Adrenal gland (tissue), 12 donors: ENCODE results near the gene ABLIM2. TPM values are rescaled to one million over a fixed set of nuclear protein-coding genes. Genes with fewer than 3 reads are reported as not detected.

Source experiments
- DNase-seq, 7 donors: peaks; one replicate each; pipeline ENCODE4 v3.0.0-alpha.2; 2019 to 2020
- H3K27ac ChIP-seq, 5 donors: fragments of 200-600 bp; sonication (generic) in 4 of 5; 1 replicate in 3 of 5; 2 replicates in 2 of 5; pipeline versions ENCODE4 v1.5.1 to v1.8.0; 2016 to 2020; ENCODE audit warnings: mild to moderate bottlenecking in 1 of 5
- H3K27me3 ChIP-seq: fragments of 200-600 bp; 2 replicates; pipeline ENCODE4 v1.8.0; 2021
- H3K36me3 ChIP-seq, 2 donors: fragments of 200-600 bp; replicated peaks in 1 of 2; 1 replicate in 1 of 2; 2 replicates in 1 of 2; pipeline versions ENCODE4 v1.5.1 to v1.8.0; 2018 to 2022
- H3K4me1 ChIP-seq, 2 donors: fragments of 200-600 bp; replicated peaks in 1 of 2; 1 replicate in 1 of 2; 2 replicates in 1 of 2; pipeline versions ENCODE4 v1.5.1 to v1.8.0; 2018 to 2021
- H3K4me3 ChIP-seq, 4 donors: fragments of 200-600 bp; sonication (generic) in 3 of 4; one replicate each; pipeline ENCODE4 v1.5.1; 2016 to 2018
- H3K9me3 ChIP-seq, 3 donors: fragments of 200-600 bp; sonication (generic) in 1 of 3; replicated peaks in 1 of 3; 1 replicate in 2 of 3; 2 replicates in 1 of 3; pipeline versions ENCODE4 v1.5.1 to v1.8.0; 2016 to 2021
- POLR2A ChIP-seq, 2 donors: fragments of 450-650 bp; IDR thresholded peaks; one replicate each; pipeline ENCODE4 v1.6.1; 2017; ENCODE audit warnings: antibody characterized with exemption in 2 of 2, mild to moderate bottlenecking in 2 of 2, moderate library complexity in 1 of 2
- WGBS, 4 donors: extraction: QIAGEN DNeasy Blood & Tissue Kit in 2 of 4; methylation state at CpG; one replicate each; pipeline versions ENCODE4 v1.1.5 to v1.1.7; 2013 to 2017; 5-methylcytosine and 5-hydroxymethylcytosine counted together
- intact Hi-C, 2 donors: fragments of 100-400 bp; cut with DNase I; formaldehyde crosslinking; loops; one replicate each; pipeline versions ENCODE4 v1.14.1 to v1.15.0; 2022 to 2023
- polyA plus RNA-seq, 3 donors: library from polyadenylated mRNA; stranded (reverse); fragments of 200-250 nt in 2 of 3; fragments of 350-450 nt in 1 of 3; fragmentation: Illumina TruSeq in 1 of 3; extraction: RNeasy Lipid Tissue Mini Kit (QIAGEN cat#74804) in 1 of 3; gene quantifications; one replicate each; pipeline ENCODE4 v1.2.3, GENCODE V29; 2013 to 2014
- total RNA-seq, 9 donors: library from RNA; depleted of rRNA in 4 of 9; stranded (reverse); fragments of >200 nt in 4 of 9; fragments of 120-200 nt in 1 of 9; fragmentation: NEBNext Ultra II Directional in 1 of 9; extraction: Animal tissue kit (Norgen Biotek cat#: 25700) in 1 of 9; gene quantifications; one replicate each; pipeline versions ENCODE4 v1.1.0 to v1.2.4, GENCODE V29; 2013 to 2023
- TF ChIP-seq, protein P1 (sequence below), 6 experiments: fragments of 450-650 bp in 4 of 6; fragments of 200-600 bp in 2 of 6; sonication (generic) in 1 of 6; IDR thresholded peaks; 1 replicate in 5 of 6; 2 replicates in 1 of 6; pipeline versions ENCODE4 v1.5.1 to v1.8.0; 2016 to 2021; ENCODE audit warnings: antibody characterized with exemption in 6 of 6, mild to moderate bottlenecking in 2 of 6, moderate library complexity in 1 of 6
- donor health status: healthy with polysubstance abuse.
- donor health status: Bipolar disorder and iron deficiency.
- donor health status: DM: yes; HTN: yes; CAD: no.
- donor health status: DM: no; HTN: no; CAD: no.
- donor health status: DM: no; HTN: no; CAD: no.
- donor health status: DM: yes; HTN: yes; CAD: no.

ABLIM2 gene
- total and polyA plus RNA-seq, 12 donors = 5.8 to 31.2 (median 14.6) TPM

DNA sequence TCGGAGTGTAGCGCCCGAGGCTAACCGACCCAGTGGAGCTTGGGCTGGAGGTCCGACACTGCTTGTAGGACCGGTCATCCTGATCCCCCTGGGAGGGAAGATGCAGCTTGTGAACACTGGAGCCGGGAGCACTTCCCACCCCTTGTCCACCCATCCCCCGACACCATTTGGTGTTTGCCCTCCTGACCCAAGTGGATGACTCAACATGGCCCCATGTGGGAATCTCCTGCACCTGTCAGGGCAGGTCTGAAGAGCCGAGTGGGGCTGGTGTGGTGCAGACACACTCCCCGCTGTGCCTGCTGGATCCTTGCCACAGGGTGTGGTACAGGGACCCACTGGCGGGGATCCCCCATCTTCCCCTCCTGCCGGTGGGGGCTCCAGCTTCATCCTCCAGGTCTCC lies 128.9 kb downstream of the ABLIM2 start:
- no peak overlapping the region for H3K4me3 ChIP-seq
- no peaks in the 10 kb centered on the region for H3K4me1 ChIP-seq
- DNase-seq = no peak
- WGBS, 4 donors = 85 to 92% (median 91%) methylated on average over 7 to 12 of the region's 12 CpGs
- no peaks in the 10 kb centered on the region for H3K9me3 ChIP-seq
- H3K36me3 ChIP-seq = no peaks in the 10 kb centered on the region
- no peaks in the 10 kb centered on the region for H3K27me3 ChIP-seq
- no peak overlapping the region for H3K27ac ChIP-seq
- intact Hi-C loops = no loop called here
- TF ChIP-seq, protein P1, sequence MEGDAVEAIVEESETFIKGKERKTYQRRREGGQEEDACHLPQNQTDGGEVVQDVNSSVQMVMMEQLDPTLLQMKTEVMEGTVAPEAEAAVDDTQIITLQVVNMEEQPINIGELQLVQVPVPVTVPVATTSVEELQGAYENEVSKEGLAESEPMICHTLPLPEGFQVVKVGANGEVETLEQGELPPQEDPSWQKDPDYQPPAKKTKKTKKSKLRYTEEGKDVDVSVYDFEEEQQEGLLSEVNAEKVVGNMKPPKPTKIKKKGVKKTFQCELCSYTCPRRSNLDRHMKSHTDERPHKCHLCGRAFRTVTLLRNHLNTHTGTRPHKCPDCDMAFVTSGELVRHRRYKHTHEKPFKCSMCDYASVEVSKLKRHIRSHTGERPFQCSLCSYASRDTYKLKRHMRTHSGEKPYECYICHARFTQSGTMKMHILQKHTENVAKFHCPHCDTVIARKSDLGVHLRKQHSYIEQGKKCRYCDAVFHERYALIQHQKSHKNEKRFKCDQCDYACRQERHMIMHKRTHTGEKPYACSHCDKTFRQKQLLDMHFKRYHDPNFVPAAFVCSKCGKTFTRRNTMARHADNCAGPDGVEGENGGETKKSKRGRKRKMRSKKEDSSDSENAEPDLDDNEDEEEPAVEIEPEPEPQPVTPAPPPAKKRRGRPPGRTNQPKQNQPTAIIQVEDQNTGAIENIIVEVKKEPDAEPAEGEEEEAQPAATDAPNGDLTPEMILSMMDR (IDR thresholded peaks at IDR 0.05) = no peak
- TF ChIP-seq POLR2A (IDR thresholded peaks at IDR 0.05) = no peak

DNA sequence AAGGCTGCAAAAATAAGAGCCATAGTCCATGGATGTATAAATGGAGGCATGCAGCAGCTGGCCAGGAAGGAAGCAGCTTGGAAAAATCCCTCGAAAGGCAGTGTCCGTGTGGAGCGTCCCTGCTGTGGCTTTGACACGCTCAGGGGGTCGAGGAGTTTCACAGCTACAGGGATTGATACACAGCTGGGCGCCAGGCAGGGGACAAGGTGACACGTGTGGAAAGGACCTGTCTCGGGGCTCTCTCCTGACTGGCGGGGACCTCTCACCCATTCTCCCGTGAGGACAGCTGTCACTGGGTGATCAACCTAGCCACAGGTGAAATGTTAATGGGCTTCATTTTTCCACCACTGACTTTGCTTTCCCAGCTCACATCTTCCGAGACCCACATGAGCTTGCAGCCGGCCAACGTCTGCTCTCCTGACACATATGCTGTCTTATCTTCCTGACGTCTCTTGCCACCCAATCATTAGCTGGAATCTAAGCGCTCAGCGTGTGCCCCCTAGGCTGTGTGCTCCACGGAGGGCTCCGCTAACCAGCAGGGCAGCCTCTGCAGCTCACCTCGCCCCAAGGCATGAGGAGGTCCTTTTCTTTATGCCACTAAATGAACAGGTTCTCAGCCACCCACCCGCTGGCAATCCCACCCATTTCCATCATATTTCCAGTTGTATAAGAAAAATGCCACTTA lies 129.6 kb downstream of the ABLIM2 start:
- H3K4me1 ChIP-seq = no peaks in the 10 kb centered on the region
- H3K27me3 ChIP-seq = no peaks in the 10 kb centered on the region
- intact Hi-C loops = no loop called here
- TF ChIP-seq POLR2A (IDR thresholded peaks at IDR 0.05) = no peak
- TF ChIP-seq, protein P1 (IDR thresholded peaks at IDR 0.05) = no peak
- DNase-seq = no peak
- H3K9me3 ChIP-seq = no peaks in the 10 kb centered on the region
- H3K27ac ChIP-seq = no peak overlapping the region
- H3K4me3 ChIP-seq = no peak overlapping the region
- 79 to 91% (median 83%) methylated on average over 17 to 20 of the region's 20 CpGs for WGBS, 4 donors
- no peaks in the 10 kb centered on the region for H3K36me3 ChIP-seq

DNA sequence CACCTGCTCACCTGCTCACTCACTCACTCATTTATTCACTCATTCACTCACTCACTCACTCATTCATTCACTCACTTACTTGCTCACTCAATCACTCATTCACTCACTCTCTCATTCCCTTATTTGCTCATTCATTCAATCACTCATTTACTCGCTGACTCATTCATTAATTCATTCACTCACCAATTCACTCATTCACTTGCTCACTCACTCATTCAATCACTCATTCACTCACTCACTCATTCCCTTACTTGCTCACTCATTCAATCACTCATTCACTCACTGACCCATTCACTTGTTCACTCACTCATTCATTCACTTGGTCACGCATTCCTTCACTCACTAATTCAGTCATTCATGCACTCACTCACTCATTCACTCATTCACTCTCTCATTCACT lies 130.2 kb downstream of the ABLIM2 start:
- Histone ChIP-seq H3K27me3 (no peaks in the 10 kb centered on the region), H3K4me3 (no peak overlapping the region), H3K9me3 (no peaks in the 10 kb centered on the region), H3K27ac (no peak overlapping the region), H3K36me3 (no peaks in the 10 kb centered on the region), H3K4me1 (no peaks in the 10 kb centered on the region)
- TF ChIP-seq, protein P1 (IDR thresholded peaks at IDR 0.05) = no peak
- no peak for TF ChIP-seq POLR2A (IDR thresholded peaks at IDR 0.05)
- intact Hi-C loops = no loop called here
- no peak for DNase-seq
- WGBS, 4 donors = 90 to 99% (median 94%) methylated on average over 2 of the region's 2 CpGs

DNA sequence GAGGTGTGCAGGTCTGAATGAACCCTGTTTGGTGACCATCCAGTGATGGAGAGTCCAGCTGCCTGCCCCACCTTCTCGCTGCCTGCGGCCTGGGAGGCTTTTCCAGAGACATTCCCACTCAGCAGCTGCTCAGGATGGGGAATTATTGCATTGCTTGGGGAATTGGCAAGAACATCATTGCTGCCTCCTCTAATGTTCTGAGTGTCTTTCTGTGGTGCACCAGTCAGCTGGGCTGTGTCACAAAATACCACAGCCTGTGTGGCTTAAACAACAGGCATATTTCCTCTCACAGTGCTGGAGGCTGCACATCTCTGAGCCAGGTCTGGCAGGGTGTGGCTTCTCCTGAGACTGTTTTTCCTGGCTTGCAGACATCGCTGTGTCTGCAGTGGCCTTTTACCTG lies 132.2 kb downstream of the ABLIM2 start:
- no peak overlapping the region for H3K4me3 ChIP-seq
- DNase-seq = no peak
- no peaks in the 10 kb centered on the region for H3K9me3 ChIP-seq
- H3K27me3 ChIP-seq = no peaks in the 10 kb centered on the region
- H3K36me3 ChIP-seq = no peaks in the 10 kb centered on the region
- no peak overlapping the region for H3K27ac ChIP-seq
- TF ChIP-seq, protein P1 (IDR thresholded peaks at IDR 0.05) = no peak
- no peak for TF ChIP-seq POLR2A (IDR thresholded peaks at IDR 0.05)
- intact Hi-C loops = no loop called here
- 86 to 96% (median 94%) methylated on average over 3 of the region's 3 CpGs for WGBS, 4 donors
- H3K4me1 ChIP-seq = no peaks in the 10 kb centered on the region
